Measurements from ENCODE around the gene DLL4.

GRCh38 chr15:40925495-40925862, 3.7 kb upstream of the DLL4 start:
- TF ChIP-seq CTCF (conservative IDR thresholded peaks at IDR 0.05) (no peak), ZFX (IDR thresholded peaks at IDR 0.05) (no peak)

Measured in C4-2B (cell line).